ENCODE results near the gene ATP1A2. TPM values are rescaled to one million over a fixed set of nuclear protein-coding genes. Genes with fewer than 3 reads are reported as not detected.

The ATP1A2 gene
- total and polyA plus RNA-seq, 3 donors from 2014 or later: 13.2 to 27.9 (median 14.2) TPM

- DNase-seq: no peak
- Histone ChIP-seq H3K36me3 (ENCODE audit: low read depth, missing control alignments) (no peaks in the 10 kb centered on the region), H3K9me3 (no peaks in the 10 kb centered on the region), H3K27me3 (no peaks in the 10 kb centered on the region), H3K4me3 (no peak overlapping the region), H3K27ac (peak overlapping the region in 1 of 2 donors; percentile 86), H3K4me1 (peaks cover 25% of the 10 kb centered on the region)
- no peak for TF ChIP-seq CTCF (IDR thresholded peaks at IDR 0.05)
- TF ChIP-seq POLR2A (IDR thresholded peaks at IDR 0.05): no peak
- intact Hi-C loops (cut with DNase I; ENCODE audit: low total_unique reads): no loop called here
- 88 to 89% methylated on average over 3 of the region's 3 CpGs for WGBS, 2 donors
These were observed 14.0 kb downstream of the ATP1A2 start for GRCh38 chr1:160129558-160129957.

- TF ChIP-seq POLR2A (IDR thresholded peaks at IDR 0.05) (no peak), CTCF (IDR thresholded peaks at IDR 0.05) (no peak)
- no peaks in the 10 kb centered on the region for H3K36me3 ChIP-seq (ENCODE audit: low read depth, missing control alignments)
- WGBS, 2 donors: 95 to 96% methylated on average over 11 of the region's 11 CpGs
- no peaks in the 10 kb centered on the region for H3K27me3 ChIP-seq
- H3K9me3 ChIP-seq: no peaks in the 10 kb centered on the region
- H3K4me3 ChIP-seq: no peak overlapping the region
- H3K4me1 ChIP-seq: peaks cover 25% of the 10 kb centered on the region
- DNase-seq: no peak
- peak overlapping the region; percentile 74 to 86 for H3K27ac ChIP-seq
- intact Hi-C loops (cut with DNase I; ENCODE audit: low total_unique reads): no loop called here
These were observed 14.4 kb downstream of the ATP1A2 start for GRCh38 chr1:160129966-160130365.

- no peak overlapping the region for H3K4me3 ChIP-seq
- no peak for DNase-seq
- no peaks in the 10 kb centered on the region for H3K27me3 ChIP-seq
- peaks cover 25% of the 10 kb centered on the region for H3K4me1 ChIP-seq
- H3K9me3 ChIP-seq: no peaks in the 10 kb centered on the region
- no peaks in the 10 kb centered on the region for H3K36me3 ChIP-seq (ENCODE audit: low read depth, missing control alignments)
- intact Hi-C loops (cut with DNase I; ENCODE audit: low total_unique reads): no loop called here
- TF ChIP-seq CTCF (IDR thresholded peaks at IDR 0.05) (no peak), POLR2A (IDR thresholded peaks at IDR 0.05) (no peak)
- peak overlapping the region; percentile 74 to 86 for H3K27ac ChIP-seq
- 74 to 89% methylated on average over 1 to 5 of the region's 5 CpGs for WGBS, 2 donors
These were observed 14.9 kb downstream of the ATP1A2 start for GRCh38 chr1:160130486-160130885.

- intact Hi-C loops (cut with DNase I; ENCODE audit: low total_unique reads): no loop called here
- no peak for DNase-seq
- WGBS, 2 donors: 87 to 100% methylated on average over 1 of the region's 1 CpG
- Histone ChIP-seq H3K27ac (peak overlapping the region; percentile 74 to 86), H3K4me3 (no peak overlapping the region), H3K9me3 (no peaks in the 10 kb centered on the region), H3K4me1 (peaks cover 25% of the 10 kb centered on the region), H3K27me3 (no peaks in the 10 kb centered on the region), H3K36me3 (ENCODE audit: low read depth, missing control alignments) (no peaks in the 10 kb centered on the region)
- TF ChIP-seq POLR2A (IDR thresholded peaks at IDR 0.05) (no peak), CTCF (IDR thresholded peaks at IDR 0.05) (no peak)
These were observed 15.4 kb downstream of the ATP1A2 start for GRCh38 chr1:160130939-160131338.

GRCh38 chr1:160131803-160132565, 16.4 kb downstream of the ATP1A2 start:
- DNase-seq: peak; percentile 78

More at GRCh38 chr1:160131803-160132565, 16.4 kb downstream of the ATP1A2 start:
- 41 to 50% methylated on average over 8 of the region's 8 CpGs for WGBS, 2 donors
- H3K9me3 ChIP-seq: no peaks in the 10 kb centered on the region
- H3K36me3 ChIP-seq (ENCODE audit: low read depth, missing control alignments): no peaks in the 10 kb centered on the region
- H3K4me1 ChIP-seq: peaks cover 25% of the 10 kb centered on the region
- intact Hi-C loops (cut with DNase I; ENCODE audit: low total_unique reads): no loop called here
- no peak overlapping the region for H3K4me3 ChIP-seq
- no peaks in the 10 kb centered on the region for H3K27me3 ChIP-seq
- peak overlapping the region; percentile 74 to 86 for H3K27ac ChIP-seq
- no peak for TF ChIP-seq CTCF (IDR thresholded peaks at IDR 0.05)
- no peak for TF ChIP-seq POLR2A (IDR thresholded peaks at IDR 0.05)
